Gastrocnemius medialis (tissue), 4 donors: ENCODE measurements around the gene RNF214. TPM values are rescaled to one million over a fixed set of nuclear protein-coding genes. Genes with fewer than 3 reads are reported as not detected.

Experiments
- ATAC-seq, 2 donors: fragments of 150-250 bp; one replicate each; pipeline ENCODE4 v1.9.1; 2016
- DNase-seq, 2 donors: peaks; one replicate each; pipeline ENCODE4 v3.0.0-alpha.2; 2019
- H3K27ac ChIP-seq, 4 donors: fragments of 200-600 bp; sonication (generic); 1 replicate in 1 of 4; 2 replicates in 3 of 4; pipeline ENCODE4 v1.5.1; 2016 to 2018; ENCODE audit warnings: mild to moderate bottlenecking in 2 of 4, moderate library complexity in 1 of 4
- H3K27me3 ChIP-seq, 3 donors: fragments of 200-600 bp; sonication (generic) in 2 of 3; 1 replicate in 1 of 3; 2 replicates in 2 of 3; pipeline versions ENCODE4 v1.5.1 to v1.6.0; 2016 to 2019; ENCODE audit warnings: mild to moderate bottlenecking in 1 of 3, moderate library complexity in 1 of 3
- H3K36me3 ChIP-seq, 2 donors: fragments of 200-600 bp; sonication (generic) in 1 of 2; one replicate each; pipeline ENCODE4 v1.5.1; 2017 to 2018
- H3K4me1 ChIP-seq, 2 donors: fragments of 200-600 bp; sonication (generic) in 1 of 2; one replicate each; pipeline ENCODE4 v1.5.1; 2016 to 2017; ENCODE audit warnings: mild to moderate bottlenecking in 2 of 2
- H3K4me3 ChIP-seq, 4 donors: fragments of 200-600 bp; sonication (generic) in 3 of 4; 1 replicate in 1 of 4; 2 replicates in 3 of 4; pipeline ENCODE4 v1.5.1; 2016 to 2019; ENCODE audit warnings: mild to moderate bottlenecking in 2 of 4
- H3K9me3 ChIP-seq, 3 donors: fragments of 200-600 bp; sonication (generic) in 2 of 3; 1 replicate in 1 of 3; 2 replicates in 2 of 3; pipeline ENCODE4 v1.5.1; 2016 to 2019
- CTCF ChIP-seq, 5 experiments: fragments of 450-650 bp in 3 of 5; fragments of 200-600 bp in 2 of 5; sonication (generic) in 2 of 5; IDR thresholded peaks in 4 of 5; conservative IDR thresholded peaks in 1 of 5; 1 replicate in 4 of 5; 2 replicates in 1 of 5; pipeline ENCODE4 v1.5.1; 2016 to 2019; ENCODE audit warnings: antibody characterized with exemption in 5 of 5, mild to moderate bottlenecking in 3 of 5, moderate library complexity in 3 of 5
- POLR2A ChIP-seq, 2 donors: fragments of 450-650 bp; IDR thresholded peaks; one replicate each; pipeline ENCODE4 v1.6.1; 2017; ENCODE audit warnings: antibody characterized with exemption in 2 of 2, mild to moderate bottlenecking in 2 of 2, moderate library complexity in 2 of 2
- in situ Hi-C, 4 donors: fragments of 200-750 bp; cut with MboI; loops; one replicate each; pipeline versions ENCODE4 v1.15.0 to v1.8.0; 2017; ENCODE audit warnings: low sequenced_read_pairs in 4 of 4
- intact Hi-C: fragments of 100-400 bp; cut with DNase I; formaldehyde crosslinking; loops from one replicate; pipeline ENCODE4 v1.15.1; 2023; ENCODE audit warnings: low total_unique reads
- total RNA-seq, 4 donors: library from RNA; depleted of rRNA; stranded (reverse); fragments of >200 nt; gene quantifications; one replicate each; pipeline versions ENCODE4 v1.1.0 to v1.2.3, GENCODE V29; 2016

Gene RNF214
- total RNA-seq, 4 donors from 2014 or later = 17.1 to 22.7 (median 19.9) TPM

- intact Hi-C loops = no loop called here
Measured at GRCh38 chr11:117295438-117296137, 63.1 kb downstream of the RNF214 start.

DNA sequence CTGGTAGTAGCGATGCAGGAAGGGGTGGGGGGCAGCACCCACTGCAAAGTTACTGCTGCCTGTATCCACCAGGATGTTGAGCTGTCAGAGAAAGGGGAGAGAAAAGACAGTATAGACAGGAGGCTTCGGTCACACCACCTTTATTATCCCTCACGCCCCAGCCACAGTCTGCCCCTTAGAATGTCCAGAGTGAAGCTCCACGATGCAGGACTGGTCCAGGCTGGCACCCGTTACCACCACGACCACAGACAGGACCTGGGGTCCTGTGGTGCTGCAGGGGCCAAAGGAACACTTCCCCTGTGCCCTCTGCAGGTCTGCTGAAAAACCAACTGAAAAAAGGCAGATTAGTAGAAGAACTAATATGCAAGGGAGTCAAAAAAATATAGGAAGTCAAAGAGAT lies 64.4 kb downstream of the RNF214 start:
- Histone ChIP-seq H3K27me3 (no peaks in the 10 kb centered on the region), H3K4me1 (peaks cover 0 to 3% of the 10 kb centered on the region in 2 donors), H3K4me3 (no peak overlapping the region), H3K27ac (no peak overlapping the region), H3K36me3 (peaks cover 0 to 14% of the 10 kb centered on the region in 2 donors), H3K9me3 (no peaks in the 10 kb centered on the region)
- in situ Hi-C loops (no loop called here), intact Hi-C loops (no loop called here)
- DNase-seq = no peak
- TF ChIP-seq CTCF (IDR thresholded peaks at IDR 0.05 in 4 of 5, conservative IDR thresholded peaks at IDR 0.05 in 1 of 5) (no peak), POLR2A (IDR thresholded peaks at IDR 0.05) (no peak)
- ATAC-seq = no peak

More at GRCh38 chr11:117295438-117296137, 63.1 kb downstream of the RNF214 start:
- Histone ChIP-seq H3K27ac (no peak overlapping the region), H3K9me3 (no peaks in the 10 kb centered on the region), H3K4me1 (peaks cover 0 to 3% of the 10 kb centered on the region in 2 donors), H3K36me3 (peaks cover 0 to 25% of the 10 kb centered on the region in 2 donors), H3K27me3 (no peaks in the 10 kb centered on the region), H3K4me3 (no peak overlapping the region)
- in situ Hi-C loops = no loop called here
- DNase-seq (no peak), ATAC-seq (no peak)
- TF ChIP-seq POLR2A (IDR thresholded peaks at IDR 0.05) (no peak), CTCF (IDR thresholded peaks at IDR 0.05 in 4 of 5, conservative IDR thresholded peaks at IDR 0.05 in 1 of 5) (no peak)

DNA sequence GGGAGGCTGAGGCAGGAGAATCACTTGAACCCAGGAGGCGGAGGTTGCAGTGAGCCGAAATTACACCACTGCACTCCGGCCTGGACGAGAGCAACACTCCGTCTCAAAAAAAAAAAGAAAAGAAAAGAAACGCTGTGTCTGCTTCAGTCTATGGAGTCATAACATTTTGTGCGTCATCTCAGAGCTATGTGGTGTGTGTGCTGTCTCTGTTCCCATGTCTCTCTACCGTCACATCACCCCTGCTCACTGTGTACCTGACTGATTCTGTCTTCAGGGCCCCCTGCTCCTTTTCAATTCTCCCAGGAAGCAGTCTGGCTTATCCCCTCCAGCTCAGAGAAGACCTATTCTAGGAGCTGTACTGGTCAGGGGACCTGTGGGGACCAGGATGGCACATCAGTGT lies 65.7 kb downstream of the RNF214 start:
- Histone ChIP-seq H3K4me1 (peaks cover 0 to 3% of the 10 kb centered on the region in 2 donors), H3K36me3 (peaks cover 0 to 8% of the 10 kb centered on the region in 2 donors), H3K27ac (no peak overlapping the region), H3K9me3 (no peaks in the 10 kb centered on the region), H3K4me3 (no peak overlapping the region), H3K27me3 (no peaks in the 10 kb centered on the region)
- TF ChIP-seq CTCF (IDR thresholded peaks at IDR 0.05 in 4 of 5, conservative IDR thresholded peaks at IDR 0.05 in 1 of 5) = no peak
- in situ Hi-C loops = no loop called here
- no peak for DNase-seq
- intact Hi-C loops = no loop called here
- ATAC-seq = no peak

- no peaks in the 10 kb centered on the region for H3K36me3 ChIP-seq
- H3K4me3 ChIP-seq = no peak overlapping the region
- DNase-seq = no peak
- no peak overlapping the region for H3K27ac ChIP-seq
- in situ Hi-C loops (no loop called here), intact Hi-C loops (no loop called here)
- no peaks in the 10 kb centered on the region for H3K27me3 ChIP-seq
- H3K9me3 ChIP-seq = no peaks in the 10 kb centered on the region
- no peak for TF ChIP-seq POLR2A (IDR thresholded peaks at IDR 0.05)
- TF ChIP-seq CTCF (IDR thresholded peaks at IDR 0.05 in 4 of 5, conservative IDR thresholded peaks at IDR 0.05 in 1 of 5) = no peak
- ATAC-seq = no peak
- H3K4me1 ChIP-seq = peaks cover 0 to 3% of the 10 kb centered on the region in 2 donors
Measured at GRCh38 chr11:117299351-117300282, 67.1 kb downstream of the RNF214 start.
